NCI-H2107 (cell line): ENCODE results near the gene RASSF4.

ENCODE experiments used
- DNase-seq: peaks from one replicate; lab custom pipeline; 2025; lab: John Stamatoyannopoulos, UW

Gene RASSF4

DNA sequence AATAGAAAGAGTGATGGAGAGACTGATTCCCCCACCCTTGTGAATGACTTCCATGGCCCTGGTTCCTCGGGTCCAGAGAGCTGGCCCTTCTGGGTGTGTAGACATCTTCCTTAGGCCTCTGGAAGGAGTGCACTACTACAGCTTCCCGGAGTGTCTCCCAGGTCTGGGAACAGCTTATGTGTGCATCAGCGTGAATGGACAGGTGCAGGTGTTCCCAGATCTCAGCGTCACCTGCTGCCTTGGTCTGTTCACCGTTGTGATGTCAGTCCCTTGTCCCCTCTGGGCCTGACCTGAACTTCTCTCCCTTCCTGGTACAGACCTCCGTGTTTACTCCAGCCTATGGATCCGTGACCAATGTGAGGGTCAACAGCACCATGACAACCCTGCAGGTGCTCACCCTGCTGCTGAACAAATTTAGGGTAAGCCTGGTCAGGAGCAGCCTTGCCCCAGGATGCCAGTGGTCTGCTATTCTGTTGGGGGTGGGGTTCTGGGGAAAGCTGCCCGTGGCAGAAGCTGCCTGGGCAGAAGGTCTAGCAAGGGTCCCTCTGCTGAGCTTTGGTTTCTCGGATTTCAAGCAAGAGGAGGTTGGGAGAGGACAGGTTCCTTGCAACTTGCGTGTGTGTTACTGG is 29.5 kb downstream of the RASSF4 start:
- no peak for DNase-seq

DNA sequence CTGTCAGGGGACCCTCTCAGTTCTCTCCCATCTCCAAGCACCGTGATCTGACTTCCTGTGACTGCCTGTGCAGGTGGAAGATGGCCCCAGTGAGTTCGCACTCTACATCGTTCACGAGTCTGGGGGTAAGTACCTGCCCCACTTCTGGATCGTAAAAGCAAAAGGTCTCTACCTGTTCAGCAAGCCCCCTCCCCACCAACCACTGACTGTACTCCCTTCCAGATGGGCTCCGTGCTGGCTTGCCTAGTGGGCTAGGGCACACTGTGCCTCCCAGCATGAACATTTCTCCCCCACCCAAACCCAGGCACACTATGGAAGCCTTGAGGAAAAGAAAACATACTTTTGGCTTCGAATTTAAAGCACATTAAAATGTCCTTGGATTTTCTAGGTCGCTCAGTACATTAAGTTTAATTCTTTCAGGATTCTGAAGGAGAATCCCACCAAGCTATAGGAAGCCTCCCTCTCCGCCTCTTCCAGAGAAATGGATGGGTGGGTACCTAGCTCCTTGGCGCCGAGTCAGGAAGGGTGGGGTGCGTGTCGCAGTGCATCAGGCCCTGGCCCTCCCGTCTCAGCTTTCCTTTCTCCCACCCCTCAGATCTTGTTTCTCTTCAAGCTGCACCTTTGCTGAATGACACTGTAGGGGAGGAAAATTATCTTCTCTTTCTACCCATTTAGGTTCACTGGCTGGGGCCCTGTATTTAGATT is 30.1 kb downstream of the RASSF4 start:
- no peak for DNase-seq

DNA sequence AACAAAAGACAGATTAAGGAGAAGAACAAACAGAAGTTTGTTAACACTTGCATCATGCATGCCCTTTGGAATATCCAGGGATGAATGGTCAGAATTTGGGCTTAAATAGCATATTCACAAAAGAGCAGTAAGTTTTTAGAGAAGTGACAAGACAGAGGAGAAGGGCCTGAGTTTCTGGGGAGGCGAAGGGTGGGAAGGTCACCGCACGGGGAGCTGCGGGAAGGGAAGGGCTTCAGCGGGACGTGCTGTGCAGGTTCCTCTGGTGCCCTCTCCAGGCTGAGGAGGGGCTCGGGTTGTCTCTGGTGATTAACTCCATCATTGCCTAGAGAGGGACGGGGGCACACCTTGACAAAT is 30.7 kb downstream of the RASSF4 start:
- no peak for DNase-seq

DNA sequence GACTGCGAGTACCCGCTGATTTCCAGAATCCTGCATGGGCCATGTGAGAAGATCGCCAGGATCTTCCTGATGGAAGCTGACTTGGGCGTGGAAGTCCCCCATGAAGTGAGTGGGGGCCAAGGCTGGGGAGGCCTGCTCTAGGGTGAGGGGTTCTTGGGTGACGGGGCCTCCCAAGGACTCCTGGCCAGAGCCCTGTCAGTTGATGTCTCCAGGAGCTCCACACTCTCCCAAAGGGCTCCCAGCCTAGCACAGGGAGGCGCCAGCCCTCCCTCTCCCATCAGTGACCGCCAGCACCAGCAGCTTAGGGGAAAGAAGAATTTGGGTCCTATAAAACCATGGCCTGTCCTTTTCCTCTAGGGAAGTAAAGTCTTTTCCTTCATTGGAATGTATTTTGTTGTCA is 31.4 kb downstream of the RASSF4 start:
- DNase-seq, result no peak

DNA sequence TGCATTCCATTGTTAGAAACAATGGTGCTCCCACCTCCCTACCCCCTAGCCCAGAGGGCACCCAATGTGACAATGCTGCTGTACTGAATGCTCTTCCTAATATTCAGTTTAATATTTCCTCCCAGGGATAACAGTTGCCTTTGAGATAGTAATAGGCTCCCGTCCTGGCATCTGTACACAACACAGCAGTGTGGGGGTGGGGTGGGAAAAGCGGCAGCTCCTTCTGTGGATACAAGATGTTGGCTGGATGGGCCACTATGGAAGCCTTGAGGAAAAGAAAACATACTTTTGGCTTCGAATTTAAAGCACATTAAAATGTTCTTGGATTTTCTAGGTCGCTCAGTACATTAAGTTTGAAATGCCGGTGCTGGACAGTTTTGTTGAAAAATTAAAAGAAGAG is 32.0 kb downstream of the RASSF4 start:
- DNase-seq, result no peak

DNA sequence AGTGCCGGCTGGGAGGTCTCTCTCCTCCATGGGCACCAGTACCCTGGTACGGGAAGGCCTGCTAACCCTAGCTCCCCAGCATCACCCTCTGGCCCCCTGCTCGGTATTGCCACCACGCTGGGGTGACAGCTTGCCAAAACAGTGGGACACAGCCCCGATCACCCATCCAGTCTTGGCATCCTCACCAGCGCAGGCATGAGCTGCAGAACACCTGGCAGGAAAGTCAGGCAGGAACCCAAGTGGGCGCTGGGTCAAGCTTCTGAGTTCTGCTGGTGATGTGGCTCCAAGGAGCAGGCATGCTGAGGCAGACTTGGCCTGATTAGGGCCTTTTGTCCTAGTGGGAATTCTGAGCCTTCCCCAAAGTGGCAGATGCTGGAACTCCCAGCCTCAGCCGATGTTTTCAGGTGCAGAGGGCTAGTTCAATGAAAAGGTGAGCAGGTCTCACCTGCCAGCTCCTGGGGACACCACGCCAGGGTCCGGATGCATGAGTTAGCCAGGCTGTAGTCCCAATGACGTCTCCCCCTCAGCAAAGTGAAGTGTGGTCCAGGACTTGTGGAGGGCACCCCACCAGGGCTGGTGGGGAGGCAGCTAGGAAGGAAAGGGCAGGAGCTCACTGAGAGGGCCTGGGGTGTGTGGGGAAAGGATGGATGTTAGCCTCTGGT is 32.6 kb downstream of the RASSF4 start:
- no peak for DNase-seq

DNA sequence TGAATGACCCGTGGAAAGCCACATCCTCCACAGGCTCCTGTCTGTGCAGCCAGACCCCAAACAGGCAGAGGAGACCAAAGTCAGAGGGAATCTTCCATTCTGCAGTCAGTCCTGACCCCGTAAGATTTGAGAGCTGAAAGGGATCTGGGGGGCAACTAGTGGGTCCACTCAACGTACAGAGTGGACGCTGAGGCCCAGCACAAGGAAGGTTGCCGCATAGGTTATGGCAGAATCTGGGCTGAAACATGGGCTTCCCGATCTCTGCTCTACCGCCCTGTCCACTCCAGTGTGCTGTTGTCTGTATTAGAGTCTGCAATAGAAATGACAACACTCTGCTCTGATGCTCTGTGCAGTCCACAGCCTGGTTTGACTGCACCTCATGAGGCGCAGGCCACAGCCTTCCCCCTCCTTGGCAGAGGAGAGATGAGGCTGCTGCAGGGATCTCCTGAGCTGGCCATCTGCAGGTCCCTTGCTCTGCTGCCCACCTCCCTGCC is 33.2 kb downstream of the RASSF4 start:
- no peak for DNase-seq

DNA sequence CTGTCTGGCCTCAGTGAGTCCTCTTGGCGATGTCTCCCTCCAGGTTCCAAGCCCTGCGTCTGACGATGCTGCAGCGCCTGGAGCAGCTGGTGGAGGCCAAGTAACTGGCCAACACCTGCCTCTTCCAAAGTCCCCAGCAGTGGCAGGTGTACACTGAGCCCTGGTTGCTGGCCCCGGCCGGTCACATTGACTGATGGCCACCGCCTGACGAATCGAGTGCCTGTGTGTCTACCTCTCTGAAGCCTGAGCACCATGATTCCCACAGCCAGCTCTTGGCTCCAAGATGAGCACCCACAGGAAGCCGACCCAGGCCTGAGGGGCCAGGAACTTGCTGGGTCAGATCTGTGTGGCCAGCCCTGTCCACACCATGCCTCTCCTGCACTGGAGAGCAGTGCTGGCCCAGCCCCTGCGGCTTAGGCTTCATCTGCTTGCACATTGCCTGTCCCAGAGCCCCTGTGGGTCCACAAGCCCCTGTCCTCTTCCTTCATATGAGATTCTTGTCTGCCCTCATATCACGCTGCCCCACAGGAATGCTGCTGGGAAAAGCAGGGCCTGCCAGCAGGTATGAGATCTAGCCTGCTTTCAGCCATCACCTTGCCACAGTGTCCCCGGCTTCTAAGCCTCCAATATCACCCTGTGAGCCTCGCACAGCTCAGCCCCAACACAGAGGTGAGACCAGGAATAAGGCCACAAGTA is 33.8 kb downstream of the RASSF4 start:
- DNase-seq, result no peak

DNA sequence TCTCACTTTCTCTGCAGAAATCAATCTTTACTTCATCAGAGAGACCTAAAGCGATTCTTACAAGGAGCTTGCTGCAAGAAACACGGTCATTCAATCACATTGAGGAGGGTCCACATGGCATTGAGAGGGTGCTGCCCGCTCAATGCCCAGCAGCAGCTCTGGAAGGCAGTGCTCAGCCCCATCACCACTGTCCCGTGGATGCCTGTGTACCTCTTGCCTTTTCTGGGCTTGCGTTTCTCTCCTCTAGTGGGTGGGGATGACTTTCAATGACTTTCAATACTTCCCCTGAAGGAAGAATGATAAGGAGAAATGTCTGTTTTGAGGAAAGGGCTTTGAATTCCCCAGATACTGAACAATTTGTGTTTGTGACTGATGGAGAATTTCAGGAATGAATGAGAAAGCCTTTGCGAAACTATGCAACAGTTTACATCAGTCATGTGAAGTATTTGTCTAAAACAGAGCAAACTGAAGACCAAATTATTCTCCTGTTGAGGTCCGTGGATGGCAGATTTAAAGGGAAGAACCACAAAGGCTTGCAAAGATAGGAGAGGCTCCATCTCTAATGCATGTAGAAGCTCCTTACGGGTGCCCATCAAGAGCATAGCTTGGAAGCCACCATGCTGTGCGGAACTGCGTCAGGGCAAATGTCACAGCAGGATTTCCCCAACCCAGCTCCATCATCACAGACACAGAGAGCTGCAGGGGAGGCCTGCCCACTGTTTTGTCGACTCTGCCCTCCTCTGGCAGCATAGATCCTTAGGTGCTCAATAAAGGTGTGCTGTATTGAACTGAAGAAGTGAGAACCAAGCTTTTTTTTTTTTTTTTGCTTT is 34.5 kb downstream of the RASSF4 start:
- no peak for DNase-seq

DNA sequence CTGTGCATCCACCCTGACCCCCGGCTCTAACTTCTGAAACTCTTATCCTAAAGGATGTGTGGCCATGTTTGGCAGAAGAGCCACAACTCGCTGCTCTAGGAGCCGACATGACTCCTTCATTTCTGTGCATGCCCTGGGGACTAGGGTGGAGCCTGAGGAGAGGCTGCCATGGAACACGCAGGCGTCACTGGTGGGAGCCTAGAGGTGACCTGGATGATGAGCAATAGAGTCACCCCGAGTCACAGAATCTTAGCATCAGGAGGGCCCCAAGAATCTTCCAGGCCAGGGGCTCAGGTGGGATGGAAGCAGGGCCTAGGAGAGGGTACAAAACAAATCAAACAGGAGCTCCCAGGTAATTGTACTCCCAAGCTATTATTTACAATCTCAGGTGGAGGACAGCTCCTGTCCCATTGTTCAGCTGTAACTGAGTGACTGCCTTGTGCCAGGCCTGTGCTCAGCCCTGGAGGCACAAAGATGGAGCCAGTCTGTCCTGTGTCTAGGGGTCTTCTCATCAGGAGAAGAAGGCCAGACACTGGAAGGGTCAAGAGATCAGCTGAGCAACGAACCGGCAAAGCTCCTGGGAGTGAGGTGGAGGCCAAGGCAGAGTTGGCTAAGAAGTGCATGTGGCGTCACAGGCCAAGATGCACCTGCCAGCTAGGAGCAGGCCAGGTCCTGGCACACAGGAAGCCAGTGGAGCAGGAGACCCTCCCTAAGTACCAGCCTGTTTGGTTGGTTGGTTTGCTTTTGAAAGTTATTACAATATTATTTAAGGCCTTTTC is 35.3 kb downstream of the RASSF4 start:
- DNase-seq, result no peak

DNA sequence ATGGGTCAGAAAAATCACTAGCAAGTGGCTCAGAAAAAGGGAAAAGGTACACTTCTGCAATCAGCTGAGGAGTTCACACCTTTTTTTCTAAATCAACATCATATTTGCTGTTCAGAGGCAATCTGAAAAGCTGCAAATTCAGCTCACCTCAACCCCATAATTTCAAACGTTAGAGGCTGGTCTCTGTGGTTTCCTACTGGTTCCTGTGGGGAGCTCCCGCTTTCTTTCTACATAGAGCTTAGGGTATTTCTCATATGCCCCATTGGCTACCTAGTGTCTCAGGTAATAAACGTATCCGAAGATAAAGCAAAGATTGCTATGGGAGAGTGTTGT is 35.9 kb downstream of the RASSF4 start:
- DNase-seq, result no peak

DNA sequence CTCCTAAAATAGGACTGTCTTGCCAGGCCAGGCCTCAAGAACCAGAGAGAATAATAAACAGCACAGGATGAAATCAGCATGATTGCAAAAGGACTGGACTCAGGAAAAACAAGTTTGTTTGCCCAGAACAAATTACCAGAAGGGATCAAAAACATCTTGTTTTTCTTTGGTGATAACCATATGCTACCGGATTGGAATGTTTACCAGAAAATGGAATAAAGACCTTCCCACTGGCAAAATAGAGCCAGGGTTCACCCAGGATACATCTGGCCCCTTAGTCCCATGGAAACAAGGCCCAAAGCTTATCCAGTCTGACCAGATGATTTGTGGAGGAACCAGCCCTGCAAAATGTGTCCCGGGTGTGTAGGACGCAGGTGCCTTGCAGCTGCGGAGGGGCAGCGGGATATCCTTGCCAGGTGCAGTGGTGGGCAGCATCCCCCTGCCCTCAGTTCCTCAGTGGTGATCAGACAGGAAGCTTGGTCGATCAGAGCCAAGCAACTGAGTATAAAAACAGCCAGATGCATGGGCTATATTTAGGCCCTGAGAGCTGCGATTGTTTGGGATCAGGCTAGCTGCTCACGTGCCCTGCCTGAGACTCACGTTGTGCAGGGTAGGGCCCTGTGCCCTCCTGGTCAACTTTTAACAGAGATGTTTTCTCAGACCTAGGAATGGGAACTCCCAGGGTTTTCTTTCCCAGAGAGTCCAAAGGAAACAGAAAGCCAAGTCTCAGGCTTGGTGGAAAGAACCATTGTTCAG is 36.5 kb downstream of the RASSF4 start:
- DNase-seq, result no peak

DNA sequence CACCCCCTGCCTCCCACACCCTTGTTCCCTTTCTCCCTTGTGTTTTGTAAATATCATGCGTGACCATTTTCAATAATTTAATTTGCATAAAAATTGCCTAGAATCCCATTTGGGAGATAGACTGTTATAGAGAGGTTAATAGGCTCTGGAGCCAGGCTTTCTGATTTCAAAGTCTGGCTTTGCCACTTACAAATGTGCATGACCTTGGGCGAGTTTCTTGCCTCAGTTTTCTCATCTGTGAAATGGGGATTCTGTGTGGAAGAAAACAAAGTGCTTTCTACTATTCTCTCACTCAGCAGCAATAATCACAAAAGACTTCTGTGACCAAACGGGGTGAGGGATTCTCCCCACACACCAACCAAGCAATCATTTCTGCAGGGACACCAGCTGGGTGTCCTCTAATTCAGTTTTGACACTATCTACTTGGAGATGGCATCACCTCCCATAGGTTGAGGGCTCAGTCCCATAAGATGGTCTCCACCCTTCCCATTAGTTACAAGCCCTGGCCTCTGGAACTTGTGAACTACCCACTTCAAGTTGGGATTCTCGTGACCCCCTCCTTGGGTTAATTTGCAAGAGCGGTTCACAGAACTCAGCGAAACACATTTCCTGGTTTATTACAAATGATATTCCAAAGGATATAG is 37.6 kb downstream of the RASSF4 start:
- no peak for DNase-seq

DNA sequence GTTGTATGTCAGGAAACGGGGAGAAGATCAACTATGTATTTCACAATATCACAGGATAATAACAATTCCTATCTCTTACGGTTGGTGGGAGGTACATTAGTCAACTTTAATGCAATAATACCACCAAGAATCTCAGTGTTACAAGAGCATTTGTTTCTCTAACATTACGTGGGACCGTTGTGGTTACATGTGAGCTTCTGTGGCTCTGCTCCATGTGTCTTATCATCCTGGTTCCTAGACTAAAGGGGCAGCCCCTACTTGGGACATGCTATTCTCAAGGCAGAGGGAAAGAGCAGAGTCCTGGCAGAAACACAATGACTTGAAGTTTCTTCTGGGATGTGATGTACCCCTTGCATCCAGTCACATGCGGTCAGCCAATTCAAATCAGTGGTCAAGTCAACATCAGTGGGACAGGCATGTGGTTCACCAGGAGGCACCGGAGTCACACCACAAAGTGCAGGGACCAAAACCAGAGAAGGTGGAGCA is 38.6 kb downstream of the RASSF4 start:
- DNase-seq, result no peak

DNA sequence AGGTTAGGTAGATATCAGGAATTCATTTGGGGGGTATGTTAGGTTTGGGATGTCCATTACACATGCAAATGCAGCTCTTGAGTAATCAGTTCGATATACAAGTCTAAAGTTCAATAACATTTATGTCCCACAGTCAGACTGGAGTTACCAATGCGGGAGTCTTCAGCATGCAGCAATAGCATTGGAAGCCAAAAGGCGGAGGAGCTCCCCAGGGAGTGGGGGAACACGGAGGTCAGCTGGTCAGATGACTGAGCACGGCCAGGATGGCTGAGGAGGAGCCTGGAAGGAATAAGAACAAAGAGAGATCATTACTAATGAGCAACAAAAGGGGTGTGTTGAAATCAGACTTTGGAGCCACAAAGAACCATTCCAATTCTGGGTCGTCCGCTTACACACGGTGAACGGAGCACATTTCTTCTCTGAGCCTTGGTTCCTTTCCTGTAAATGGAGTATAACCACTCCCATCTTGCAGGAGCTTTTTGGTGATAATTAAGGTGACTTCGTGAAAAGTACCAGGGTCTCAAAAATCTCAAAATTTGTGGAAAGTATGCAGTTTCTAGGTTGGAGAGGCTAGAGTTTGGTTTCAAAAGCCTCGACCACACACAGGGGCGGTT is 40.6 kb downstream of the RASSF4 start:
- no peak for DNase-seq

DNA sequence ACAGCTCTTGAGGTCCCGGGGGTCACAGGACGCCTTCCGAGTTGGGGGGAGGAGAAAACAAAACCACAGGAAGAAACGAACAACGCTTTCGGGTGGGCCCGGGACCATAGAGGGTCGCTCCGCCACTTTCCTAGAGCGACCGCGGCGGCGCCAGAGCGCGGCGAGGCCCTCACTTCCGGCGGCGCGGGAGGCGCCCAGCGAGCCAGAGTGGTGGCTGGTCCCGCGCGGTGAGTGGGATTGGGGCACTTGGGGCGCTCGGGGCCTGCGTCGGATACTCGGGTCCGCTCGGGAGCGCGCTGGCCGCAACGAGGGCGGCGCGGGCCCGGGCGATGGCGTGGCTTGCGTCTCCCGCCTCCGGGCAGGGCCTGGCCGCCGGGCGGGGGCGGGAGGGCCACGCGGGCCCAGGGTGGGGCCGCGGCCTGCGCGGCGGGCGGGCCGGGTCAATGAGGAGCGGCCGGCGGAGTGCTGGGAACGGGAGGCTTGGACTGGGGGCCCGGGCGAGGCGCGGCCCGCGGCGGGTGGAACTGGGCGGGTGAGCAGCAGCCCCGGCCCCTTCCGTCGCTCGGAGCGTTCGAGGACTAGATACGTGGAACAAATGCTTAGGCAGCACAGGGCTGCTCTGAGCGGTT is 41.3 kb downstream of the RASSF4 start, which contains the start of gene ZNF22:
TSS of gene ZNF22 (plus strand) at position 172 of the 629 bp plus-strand sequence. CDS start 2,446 bp downstream, outside the sequence.
- no peak for DNase-seq

DNA sequence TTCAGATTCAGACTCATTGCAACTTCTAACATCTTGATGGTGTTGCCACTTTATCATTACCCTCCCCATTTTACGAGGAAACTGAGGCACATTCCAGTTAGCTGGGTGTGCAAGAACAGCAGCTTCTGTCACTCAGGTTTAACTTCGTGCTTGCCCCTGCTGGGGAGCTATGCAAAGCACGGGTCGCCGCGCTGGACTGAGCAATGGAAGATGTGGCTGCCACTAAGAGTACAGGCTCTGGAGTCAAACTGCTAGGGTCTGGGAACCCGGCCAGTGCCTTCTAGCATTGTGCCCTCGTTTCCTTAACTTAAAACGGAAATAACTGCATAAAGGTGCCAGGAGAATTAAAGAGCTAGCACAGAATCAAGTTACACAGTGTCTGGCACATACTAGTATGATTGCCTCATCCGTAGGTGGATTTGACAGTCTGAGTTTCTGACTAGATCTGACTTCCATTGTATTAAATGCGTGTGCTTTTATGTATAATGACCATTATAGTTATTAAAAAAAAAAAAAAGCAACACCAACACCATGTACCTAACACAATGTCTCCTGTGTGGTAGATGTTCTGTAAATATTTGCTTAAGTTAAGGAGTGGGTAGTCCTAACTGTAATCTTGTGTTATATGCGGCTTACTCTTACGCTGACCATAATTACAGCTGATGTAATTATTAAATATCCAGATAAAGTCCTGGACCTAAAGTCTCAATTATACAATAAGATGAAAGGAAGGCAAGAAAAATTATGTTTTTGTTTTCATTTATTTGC is 42.0 kb downstream of the RASSF4 start:
- DNase-seq, result peak; percentile 26

DNA sequence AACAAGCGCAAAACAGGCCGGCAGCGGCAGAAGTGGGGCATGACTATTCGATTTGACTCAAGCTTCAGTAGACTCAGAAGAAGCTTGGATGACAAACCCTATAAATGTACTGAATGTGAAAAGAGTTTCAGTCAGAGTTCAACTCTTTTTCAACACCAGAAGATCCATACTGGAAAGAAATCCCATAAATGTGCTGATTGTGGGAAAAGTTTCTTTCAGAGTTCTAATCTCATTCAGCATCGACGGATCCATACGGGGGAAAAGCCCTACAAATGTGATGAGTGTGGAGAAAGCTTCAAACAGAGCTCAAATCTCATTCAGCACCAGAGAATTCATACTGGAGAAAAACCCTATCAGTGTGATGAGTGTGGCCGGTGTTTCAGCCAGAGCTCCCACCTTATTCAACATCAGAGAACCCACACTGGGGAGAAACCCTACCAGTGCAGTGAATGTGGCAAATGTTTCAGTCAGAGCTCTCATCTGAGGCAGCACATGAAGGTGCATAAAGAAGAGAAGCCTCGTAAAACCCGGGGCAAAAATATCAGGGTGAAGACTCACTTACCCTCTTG is 43.9 kb downstream of the RASSF4 start:
- no peak for DNase-seq
